GM10248 (cell line): Measurements from ENCODE around the gene MMP17.

Experiments
- CTCF ChIA-PET: fragments of 300-600 bp; sonication (Branson Sonifier 250); formaldehyde crosslinking; extraction: SDS; loops from one replicate; lab custom pipeline; 2021; ENCODE audit warnings: antibody characterized with exemption; lab: Yijun Ruan, JAX
- POLR2A ChIA-PET: fragments of 350-650 bp; sonication (Branson Sonifier 250); formaldehyde crosslinking; extraction: SDS; loops from one replicate; lab custom pipeline; 2020; ENCODE audit warnings: antibody characterized with exemption; lab: Yijun Ruan, JAX
- DNase-seq: peaks from one replicate; pipeline ENCODE4 v3.0.0; 2012; ENCODE audit errors: extremely low spot score
- TF ChIP-seq, protein P1 (sequence below): IDR thresholded peaks from 2 replicates; pipeline ENCODE4 v1.5.1; 2012; ENCODE audit warnings: mild to moderate bottlenecking, low read depth; ENCODE audit errors: extremely low read depth, missing control alignments, control extremely low read depth

The MMP17 gene

DNA sequence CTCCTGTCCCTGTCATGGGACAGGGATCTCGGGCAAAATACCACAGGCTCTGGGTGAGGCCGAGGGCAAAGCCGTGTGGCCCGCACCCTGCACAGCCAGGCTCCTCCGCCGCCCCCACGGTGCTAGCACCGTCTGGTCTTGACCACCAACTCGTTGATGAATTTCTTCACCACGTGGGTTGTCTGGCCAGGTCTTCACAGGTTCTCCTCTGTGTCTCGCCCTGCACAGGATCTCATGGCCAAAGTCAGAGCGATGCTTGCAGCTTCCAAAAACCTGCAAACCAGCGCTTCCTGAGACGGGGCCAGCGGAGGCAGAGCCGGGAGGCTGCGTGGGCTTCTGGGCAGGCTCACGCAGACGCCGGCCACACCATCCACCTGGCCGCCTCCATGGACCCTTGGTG lies 29.0 kb upstream of the MMP17 start:
- ChIA-PET CTCF (no interaction called here), POLR2A (no interaction called here)
- DNase-seq = no peak

DNA sequence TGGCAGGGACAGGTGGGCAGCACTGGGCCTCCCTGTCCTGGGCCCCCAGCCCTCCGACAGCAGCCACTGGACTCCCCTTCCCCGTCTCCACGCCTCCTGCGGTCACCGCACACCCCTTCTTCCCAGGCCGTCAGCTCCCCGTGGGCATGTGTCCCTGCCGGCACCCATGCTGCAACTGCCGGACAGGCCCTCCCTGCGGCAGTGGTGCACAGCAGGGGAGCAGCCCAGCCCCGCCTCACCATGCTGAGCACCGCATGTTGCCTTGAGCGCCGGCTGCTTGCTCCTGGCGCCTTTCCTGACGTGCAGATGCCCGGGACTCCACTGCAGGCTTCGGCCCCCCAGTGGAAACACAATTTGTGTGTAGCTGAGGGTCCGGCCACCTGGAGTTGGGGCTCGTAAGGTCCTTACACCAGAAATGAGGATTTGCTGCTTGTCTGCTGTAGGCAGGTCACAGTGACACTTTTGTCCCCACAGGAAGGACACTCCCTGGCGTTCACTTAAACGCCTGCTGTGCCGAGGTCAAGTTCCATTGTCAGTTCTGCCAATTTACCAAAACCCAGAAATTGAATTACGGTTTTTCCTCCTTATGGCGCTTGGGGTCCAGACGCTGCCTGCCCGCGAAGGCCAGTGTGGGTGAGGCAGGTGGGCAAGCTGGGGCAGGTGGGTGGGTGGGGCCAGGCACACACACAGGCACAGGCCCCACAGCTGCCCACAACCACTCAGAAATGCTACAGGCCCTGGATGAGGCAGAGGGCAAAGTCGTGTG lies 28.2 kb upstream of the MMP17 start:
- ChIA-PET CTCF (no interaction called here), POLR2A (no interaction called here)
- DNase-seq = no peak
- TF ChIP-seq, protein P1, sequence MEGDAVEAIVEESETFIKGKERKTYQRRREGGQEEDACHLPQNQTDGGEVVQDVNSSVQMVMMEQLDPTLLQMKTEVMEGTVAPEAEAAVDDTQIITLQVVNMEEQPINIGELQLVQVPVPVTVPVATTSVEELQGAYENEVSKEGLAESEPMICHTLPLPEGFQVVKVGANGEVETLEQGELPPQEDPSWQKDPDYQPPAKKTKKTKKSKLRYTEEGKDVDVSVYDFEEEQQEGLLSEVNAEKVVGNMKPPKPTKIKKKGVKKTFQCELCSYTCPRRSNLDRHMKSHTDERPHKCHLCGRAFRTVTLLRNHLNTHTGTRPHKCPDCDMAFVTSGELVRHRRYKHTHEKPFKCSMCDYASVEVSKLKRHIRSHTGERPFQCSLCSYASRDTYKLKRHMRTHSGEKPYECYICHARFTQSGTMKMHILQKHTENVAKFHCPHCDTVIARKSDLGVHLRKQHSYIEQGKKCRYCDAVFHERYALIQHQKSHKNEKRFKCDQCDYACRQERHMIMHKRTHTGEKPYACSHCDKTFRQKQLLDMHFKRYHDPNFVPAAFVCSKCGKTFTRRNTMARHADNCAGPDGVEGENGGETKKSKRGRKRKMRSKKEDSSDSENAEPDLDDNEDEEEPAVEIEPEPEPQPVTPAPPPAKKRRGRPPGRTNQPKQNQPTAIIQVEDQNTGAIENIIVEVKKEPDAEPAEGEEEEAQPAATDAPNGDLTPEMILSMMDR = no peak

More for the DNA sequence above, 29.0 kb upstream of the MMP17 start:
- TF ChIP-seq, protein P1 = no peak

- ChIA-PET CTCF (no interaction called here), POLR2A (no interaction called here)
- TF ChIP-seq, protein P1 = no peak
- DNase-seq = no peak
These were observed 27.5 kb upstream of the MMP17 start for GRCh38 chr12:131800594-131801135.

GRCh38 chr12:131801254-131801866 lies 26.8 kb upstream of the MMP17 start:
- POLR2A ChIA-PET = no interaction called here
- TF ChIP-seq, protein P1 = no peak
- no peak for DNase-seq
- CTCF ChIA-PET = no interaction called here

DNA sequence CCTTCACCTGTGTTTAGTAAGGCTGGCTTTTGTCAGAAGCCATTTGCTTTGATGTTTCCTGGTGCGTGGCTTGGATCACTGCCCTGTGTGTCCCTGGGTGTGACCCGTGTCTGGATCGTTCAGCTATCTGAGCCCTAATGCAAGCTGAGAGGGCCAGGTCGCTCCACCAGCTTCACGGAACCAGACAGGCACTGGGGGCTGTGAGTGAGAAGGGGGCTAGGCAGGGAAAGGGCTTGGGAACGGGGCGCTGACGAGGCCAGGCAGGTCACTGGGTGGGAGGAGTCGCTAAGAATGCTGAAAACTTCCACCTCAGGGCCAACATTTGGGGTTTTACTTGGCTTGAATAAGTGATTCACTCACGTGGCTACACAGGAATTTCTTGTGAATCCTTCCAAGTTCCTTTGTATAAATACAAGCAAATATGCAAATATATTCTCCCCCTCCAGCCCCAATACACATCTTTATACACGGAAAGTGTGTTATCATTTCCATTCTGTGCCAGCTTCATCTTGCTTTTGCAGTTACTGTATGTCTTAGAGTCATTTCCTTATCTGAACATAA lies 24.2 kb upstream of the MMP17 start:
- DNase-seq = no peak
- CTCF ChIA-PET = no interaction called here
- TF ChIP-seq, protein P1 = no peak
- POLR2A ChIA-PET = interaction anchor here (0.6 kb wide), 1 partner anchor 142 kb away, joined by 3 read pairs; no protein-coding TSS in a partner anchor

GRCh38 chr12:131805421-131805820 lies 22.8 kb upstream of the MMP17 start:
- TF ChIP-seq, protein P1 = no peak
- ChIA-PET POLR2A (no interaction called here), CTCF (no interaction called here)
- DNase-seq = no peak
